HG03378 (cell line): ENCODE measurements around the gene PLA2G3.
"Not testable (repeated sequence)": the region's sequence is repeated elsewhere in the genome, so short reads cannot be mapped to it uniquely, and the experiment has no call there.

Experiments
- ATAC-seq: cut with Tn5 transposase; IDR thresholded peaks from one replicate; pipeline ENCODE4 v1.9.1; 2021; ENCODE audit warnings: mild to moderate bottlenecking, moderate library complexity; ENCODE audit not compliant: unreplicated experiment

The PLA2G3 gene

GRCh38 chr22:31139866-31140716, at the start of gene PLA2G3:
PLA2G3 (minus strand) TSS chr22:31140508; CDS start chr22:31140354, 154 bp downstream.
- ATAC-seq, result no peak

- ATAC-seq, result no peak
Observed at GRCh38 chr22:31187627-31188026, 47.3 kb upstream of the PLA2G3 start.

DNA sequence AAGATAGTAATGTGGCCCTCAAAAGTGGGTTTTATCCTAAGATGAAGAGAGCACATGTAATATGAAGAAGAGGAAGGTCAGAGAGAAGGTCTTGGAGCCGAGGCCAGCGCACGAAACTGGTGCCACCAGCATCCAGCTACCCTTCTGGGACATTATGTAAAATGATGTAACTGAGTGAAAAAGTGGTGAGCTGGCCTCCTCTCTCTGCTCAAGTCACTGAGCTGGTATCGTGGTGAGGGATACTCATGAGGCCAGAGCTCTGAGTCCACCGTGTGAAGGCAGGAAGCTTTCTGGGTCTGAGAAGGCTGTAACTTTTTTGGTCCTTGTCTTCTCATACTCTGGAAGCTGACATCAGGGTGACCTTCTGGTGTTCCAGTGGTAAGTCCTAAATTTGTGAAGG, 44.7 kb upstream of the PLA2G3 start:
- no peak for ATAC-seq

DNA sequence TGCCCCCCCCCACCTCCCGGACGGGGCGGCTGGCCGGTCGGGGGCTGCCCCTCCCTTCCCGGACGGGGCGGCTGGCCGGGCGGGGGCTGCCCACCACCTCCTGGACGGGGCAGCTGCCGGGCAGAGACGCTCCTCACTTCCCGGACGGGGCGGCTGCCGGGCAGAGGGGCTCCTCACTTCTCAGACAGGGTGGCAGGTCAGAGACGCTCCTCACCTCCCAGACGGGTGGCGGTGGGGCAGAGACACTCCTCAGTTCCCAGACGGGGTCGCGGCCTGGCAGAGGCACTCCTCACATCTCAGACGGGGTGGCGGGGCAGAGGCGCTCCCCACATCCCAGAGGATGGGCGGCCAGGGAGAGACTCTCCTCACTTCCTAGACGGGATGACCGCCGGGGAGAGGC, 43.7 kb upstream of the PLA2G3 start:
- ATAC-seq, result no peak

- no peak for ATAC-seq
Observed at GRCh38 chr22:31179345-31179744, 39.0 kb upstream of the PLA2G3 start.

DNA sequence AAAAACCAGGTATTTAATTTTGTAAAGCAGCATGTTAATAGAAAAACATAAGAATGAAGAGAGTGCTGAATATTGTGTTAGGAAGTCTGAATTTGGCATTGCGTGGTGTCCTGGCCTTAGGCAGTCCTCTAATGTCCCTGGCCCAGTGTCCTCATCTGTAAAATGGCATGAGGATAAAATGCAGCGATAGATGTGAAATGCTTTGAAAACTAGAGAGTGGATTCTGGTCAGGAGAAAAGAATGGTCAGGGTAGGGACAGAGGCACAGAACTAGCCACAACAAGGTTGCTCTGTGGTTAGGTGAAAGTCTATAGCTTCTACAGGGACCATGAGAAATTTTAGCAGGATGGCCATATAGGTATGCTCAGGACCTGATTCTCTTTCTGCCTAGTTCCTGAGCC, 38.6 kb upstream of the PLA2G3 start:
- ATAC-seq, result no peak

GRCh38 chr22:31177420-31178162, 37.3 kb upstream of the PLA2G3 start:
- no peak for ATAC-seq

DNA sequence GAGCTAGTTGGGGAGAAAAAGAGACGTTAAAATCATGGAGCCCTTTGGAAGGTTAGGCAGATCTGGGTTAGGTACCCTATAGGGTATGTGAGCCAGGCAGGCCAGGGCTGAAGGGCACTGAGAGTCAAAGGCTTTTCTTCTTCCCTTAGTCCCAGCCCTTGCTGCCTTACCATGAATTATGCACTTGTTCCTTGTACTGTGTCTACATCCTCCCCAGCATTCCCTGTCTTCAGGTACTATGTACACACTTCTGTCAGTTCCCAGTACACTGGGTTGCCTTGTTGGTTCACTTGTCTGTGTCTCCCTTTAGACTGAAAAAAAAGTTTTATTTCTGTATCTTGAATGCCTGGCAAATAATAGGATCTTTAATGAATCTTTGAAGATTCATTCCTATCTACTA, 36.6 kb upstream of the PLA2G3 start:
- no peak for ATAC-seq

DNA sequence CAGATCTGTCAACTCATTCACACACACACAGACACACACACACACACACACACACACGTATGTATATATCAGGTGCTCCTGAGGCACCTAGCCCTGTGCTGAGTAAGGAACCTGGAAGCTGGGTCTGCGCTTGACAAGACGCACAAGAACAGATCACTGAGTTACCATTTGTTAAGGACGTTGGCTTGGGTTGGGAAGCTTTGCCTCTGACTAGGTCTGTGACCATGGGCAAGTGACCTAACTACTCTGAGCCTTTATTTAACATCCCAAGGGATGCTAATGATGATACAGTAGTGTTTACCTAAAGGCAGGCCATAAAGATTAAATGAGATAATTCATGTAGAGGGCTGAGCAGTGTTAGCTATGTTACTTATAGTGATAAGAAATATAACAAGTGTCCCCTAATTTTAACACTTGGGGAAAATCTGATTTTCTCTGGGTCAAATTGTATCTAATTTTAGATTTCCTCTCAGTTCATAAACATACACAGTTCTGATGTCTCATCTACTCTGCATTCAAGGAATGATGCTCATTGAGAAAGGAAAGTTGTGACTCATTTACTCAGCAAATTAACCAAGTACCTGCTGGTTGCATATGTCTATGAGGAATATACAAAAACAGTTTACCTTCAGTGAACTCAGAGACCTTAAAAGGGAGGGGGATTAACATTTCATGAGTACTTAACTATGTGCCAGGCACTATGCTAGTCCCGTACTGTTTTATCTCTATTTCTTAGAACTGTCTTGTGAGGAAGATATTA, 33.3 kb upstream of the PLA2G3 start:
- no peak for ATAC-seq

- not testable (repeated sequence) for ATAC-seq
Observed at GRCh38 chr22:31171734-31172133, 31.4 kb upstream of the PLA2G3 start.

- no peak for ATAC-seq
Observed at GRCh38 chr22:31170971-31171370, 30.7 kb upstream of the PLA2G3 start.

DNA sequence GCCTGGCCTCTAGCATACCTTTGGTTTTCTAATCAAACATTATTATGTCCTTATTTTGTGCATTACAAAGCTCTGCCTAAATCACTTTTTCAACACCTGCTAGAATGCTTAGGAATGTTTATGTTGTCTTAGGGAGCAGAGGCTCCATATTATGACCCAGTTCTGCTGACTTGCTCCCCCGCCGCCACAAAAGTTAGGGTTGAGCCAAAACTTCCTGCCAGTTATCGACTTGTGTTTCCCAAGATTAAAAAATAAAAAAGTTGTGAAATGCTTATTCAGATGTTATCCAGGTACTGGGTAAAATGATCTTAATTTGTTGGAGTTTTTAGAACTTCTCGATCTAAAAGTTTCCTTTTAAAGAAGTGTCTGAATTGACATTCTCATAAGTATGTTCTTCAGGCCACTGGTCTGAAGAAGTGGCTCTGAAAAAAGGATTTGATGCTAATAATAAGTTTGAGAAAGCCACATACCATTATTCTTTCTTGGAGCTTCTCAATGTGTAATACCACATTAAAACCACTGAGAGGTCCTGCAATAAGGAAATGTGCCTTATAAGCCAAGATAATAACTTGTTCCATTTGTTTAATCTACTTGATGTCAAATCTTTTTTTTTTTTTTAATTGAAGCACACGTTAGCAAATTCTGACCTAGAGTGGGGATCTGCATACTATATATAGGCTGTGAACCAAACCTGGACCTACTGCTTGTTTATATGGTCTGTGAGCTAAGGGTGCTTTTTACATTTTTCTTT, 21.9 kb upstream of the PLA2G3 start:
- ATAC-seq, result no peak

- no peak for ATAC-seq
Observed at GRCh38 chr22:31161386-31161785, 21.1 kb upstream of the PLA2G3 start.

- ATAC-seq, result no peak
Observed at GRCh38 chr22:31160328-31160978, 20.1 kb upstream of the PLA2G3 start.

GRCh38 chr22:31155422-31155821, 15.1 kb upstream of the PLA2G3 start:
- no peak for ATAC-seq

DNA sequence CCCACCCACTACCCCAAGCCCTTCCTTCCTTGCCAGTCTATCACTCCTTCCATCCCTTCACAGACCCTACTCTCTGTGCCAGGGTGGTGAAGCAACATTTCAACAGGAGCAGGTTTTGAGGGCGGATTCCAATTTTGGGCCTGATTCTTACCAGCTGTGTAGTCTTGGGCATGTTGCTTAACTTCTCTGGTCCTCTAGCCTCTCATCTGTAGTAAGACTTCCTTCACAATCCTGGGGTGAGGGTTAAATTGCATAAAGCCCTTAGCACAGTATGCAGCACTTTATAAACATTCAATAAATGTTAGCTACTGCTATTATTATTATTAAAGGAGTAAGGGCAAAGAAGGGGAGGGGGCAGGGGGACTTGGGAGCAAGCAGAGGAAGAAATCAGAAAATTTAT, 14.7 kb upstream of the PLA2G3 start:
- no peak for ATAC-seq

GRCh38 chr22:31153357-31153756, 13.0 kb upstream of the PLA2G3 start:
- no peak for ATAC-seq

- no peak for ATAC-seq
Observed at GRCh38 chr22:31151872-31152271, 11.6 kb upstream of the PLA2G3 start.

DNA sequence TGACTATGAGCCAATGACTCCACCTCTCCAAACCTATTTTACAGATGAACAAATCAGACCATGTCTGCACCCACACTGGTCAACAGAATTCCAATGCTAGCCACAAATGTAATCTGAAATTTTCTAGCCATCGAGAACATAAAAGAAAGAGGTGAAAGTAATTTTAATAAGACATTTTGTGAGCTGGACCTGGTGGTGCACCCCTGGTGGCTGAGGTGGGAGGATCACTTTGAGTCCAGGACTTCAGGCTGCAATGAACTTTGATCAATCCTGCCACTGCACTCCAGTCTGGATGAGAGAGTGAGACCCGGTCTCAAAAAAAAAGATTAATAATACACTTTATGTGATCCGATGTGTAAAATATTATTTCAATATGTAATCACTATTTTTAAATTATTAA, 10.3 kb upstream of the PLA2G3 start:
- no peak for ATAC-seq

- no peak for ATAC-seq
Observed at GRCh38 chr22:31148953-31149627, 8.8 kb upstream of the PLA2G3 start.
